Astrocyte of the cerebellum (primary cell): Measurements from ENCODE around the gene ZNF566.

Experiments
- DNase-seq: peaks from one replicate; pipeline ENCODE4 v3.0.0-alpha.2; 2011; ENCODE audit warnings: low read depth
- H3K4me3 ChIP-seq: 2 replicates; pipeline ENCODE4 v1.5.1; 2011; ENCODE audit warnings: mild to moderate bottlenecking, low read depth, low read length, moderate library complexity
- in situ Hi-C: cut with HindIII; loops from 2 replicates; pipeline ENCODE4 v1.10.0; 2017; ENCODE audit warnings: low sequenced_read_pairs
- TF ChIP-seq, protein P1 (sequence below): IDR thresholded peaks from 2 replicates; pipeline ENCODE4 v1.5.1; 2012; ENCODE audit warnings: low read length, low read depth, moderate library complexity, mild to moderate bottlenecking; ENCODE audit errors: missing control alignments

ZNF566 gene

DNA sequence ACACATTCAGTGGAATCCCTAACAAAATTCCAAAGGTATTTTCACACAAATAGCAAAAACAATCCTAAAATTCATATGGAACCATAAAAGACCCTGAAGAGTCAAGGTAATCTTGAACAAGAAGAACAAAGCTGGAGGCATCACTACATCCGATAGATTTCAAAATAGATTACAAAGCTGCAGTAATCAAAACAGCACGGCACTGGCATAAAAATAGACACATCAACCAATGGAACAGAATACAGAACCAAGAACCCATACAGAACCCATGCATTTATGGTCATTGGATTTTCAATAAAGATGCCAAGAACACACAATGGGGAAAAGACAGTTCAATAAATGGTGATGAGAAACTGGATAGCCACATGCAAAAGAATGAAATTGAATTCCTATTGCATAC lies 32.5 kb downstream of the ZNF566 start:
- no peak overlapping the region for H3K4me3 ChIP-seq
- DNase-seq, result no peak
- TF ChIP-seq, protein P1, sequence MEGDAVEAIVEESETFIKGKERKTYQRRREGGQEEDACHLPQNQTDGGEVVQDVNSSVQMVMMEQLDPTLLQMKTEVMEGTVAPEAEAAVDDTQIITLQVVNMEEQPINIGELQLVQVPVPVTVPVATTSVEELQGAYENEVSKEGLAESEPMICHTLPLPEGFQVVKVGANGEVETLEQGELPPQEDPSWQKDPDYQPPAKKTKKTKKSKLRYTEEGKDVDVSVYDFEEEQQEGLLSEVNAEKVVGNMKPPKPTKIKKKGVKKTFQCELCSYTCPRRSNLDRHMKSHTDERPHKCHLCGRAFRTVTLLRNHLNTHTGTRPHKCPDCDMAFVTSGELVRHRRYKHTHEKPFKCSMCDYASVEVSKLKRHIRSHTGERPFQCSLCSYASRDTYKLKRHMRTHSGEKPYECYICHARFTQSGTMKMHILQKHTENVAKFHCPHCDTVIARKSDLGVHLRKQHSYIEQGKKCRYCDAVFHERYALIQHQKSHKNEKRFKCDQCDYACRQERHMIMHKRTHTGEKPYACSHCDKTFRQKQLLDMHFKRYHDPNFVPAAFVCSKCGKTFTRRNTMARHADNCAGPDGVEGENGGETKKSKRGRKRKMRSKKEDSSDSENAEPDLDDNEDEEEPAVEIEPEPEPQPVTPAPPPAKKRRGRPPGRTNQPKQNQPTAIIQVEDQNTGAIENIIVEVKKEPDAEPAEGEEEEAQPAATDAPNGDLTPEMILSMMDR, result no peak
- in situ Hi-C loops, result no loop called here

DNA sequence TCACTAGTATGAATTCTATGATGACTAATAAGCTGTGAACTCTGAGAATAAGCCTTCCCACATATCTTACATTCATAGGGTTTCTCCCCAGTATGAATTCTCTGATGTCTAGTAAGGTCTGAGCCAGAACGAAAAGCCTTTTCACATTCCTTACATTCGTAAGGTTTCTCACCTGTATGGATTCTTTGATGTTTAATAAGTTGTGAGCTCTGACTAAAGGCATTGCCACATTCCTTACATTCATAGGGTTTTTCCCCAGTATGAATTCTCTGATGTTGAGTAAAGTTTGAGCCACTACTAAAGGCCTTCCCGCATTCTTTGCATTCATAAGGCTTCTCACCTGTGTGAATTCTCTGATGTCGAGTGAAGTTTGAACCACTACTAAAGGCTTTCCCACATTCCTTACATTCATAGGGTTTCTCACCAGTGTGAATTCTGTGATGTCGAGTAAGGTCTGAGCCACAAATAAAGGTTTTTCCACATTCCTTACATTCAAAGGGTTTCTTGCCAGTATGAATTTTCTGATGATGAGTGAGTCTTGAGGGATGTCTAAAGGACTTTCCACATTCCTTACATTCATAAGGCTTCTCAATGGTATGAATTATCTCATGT lies 40.2 kb downstream of the ZNF566 start:
- no peak overlapping the region for H3K4me3 ChIP-seq
- in situ Hi-C loops, result no loop called here
- no peak for DNase-seq
- TF ChIP-seq, protein P1, result no peak

DNA sequence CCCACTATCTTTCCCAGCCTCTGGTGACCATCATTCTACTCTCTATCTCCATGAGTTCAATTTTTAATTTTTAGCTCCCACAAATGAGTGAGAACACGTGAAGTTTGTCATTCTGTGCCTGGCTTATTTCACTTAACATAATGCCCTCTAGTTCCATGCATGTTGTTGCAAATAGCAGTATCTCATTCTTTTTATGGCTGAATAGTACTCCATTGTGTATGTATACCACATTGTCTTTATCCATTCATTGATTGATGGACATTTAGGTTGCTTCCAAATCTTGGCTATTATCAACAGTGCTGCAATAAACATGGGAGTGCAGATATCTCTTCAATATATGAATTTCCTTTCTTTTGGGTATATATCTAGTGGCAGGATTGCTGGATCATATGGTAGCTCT lies 48.0 kb downstream of the ZNF566 start:
- no peak overlapping the region for H3K4me3 ChIP-seq
- TF ChIP-seq, protein P1, result no peak
- in situ Hi-C loops, result no loop called here
- DNase-seq, result no peak

GRCh38 chr19:36436531-36436930 lies 52.8 kb downstream of the ZNF566 start:
- TF ChIP-seq, protein P1, result no peak
- in situ Hi-C loops, result no loop called here
- no peak for DNase-seq
- no peak overlapping the region for H3K4me3 ChIP-seq

DNA sequence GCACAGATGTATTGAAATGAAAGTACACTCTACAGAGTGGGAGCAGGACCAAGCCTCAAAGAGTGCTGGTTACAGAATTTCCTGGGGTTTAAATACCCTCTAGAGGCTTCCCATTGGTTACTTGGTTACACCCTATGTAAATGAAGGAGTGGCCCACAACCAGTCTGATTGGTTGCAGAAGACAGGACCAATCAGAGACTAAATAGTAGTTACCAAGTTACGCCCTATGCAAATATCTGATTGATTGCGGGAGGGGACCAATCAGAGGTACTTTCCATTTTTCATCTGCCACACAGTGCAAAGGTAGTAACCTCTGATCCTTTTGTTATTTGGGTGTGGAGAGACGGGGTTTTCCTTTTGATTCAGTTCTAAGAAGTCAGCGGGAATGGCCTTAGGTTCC lies 65.4 kb downstream of the ZNF566 start:
- H3K4me3 ChIP-seq, result no peak overlapping the region
- DNase-seq, result no peak
- in situ Hi-C loops, result no loop called here
- TF ChIP-seq, protein P1, result no peak

- DNase-seq, result no peak
- H3K4me3 ChIP-seq, result peak overlapping the region; percentile 36
- in situ Hi-C loops, result no loop called here
- TF ChIP-seq, protein P1, result no peak
These were observed 67.4 kb downstream of the ZNF566 start for GRCh38 chr19:36421749-36422481.
